DMS 273 treated with DMSO at 0.1 percent for 48 hours (cell line): ENCODE data around the gene FRMD1.
"Not testable (repeated sequence)": the region's sequence is repeated elsewhere in the genome, so short reads cannot be mapped to it uniquely, and the experiment has no call there.

Experiments
- DNase-seq: peaks from one replicate; lab custom pipeline; 2025; lab: John Stamatoyannopoulos, UW

FRMD1 gene

GRCh38 chr6:168078175-168078942 is 653 bp downstream of the FRMD1 start:
- no peak for DNase-seq

- not testable (repeated sequence) for DNase-seq
These were observed 1.6 kb downstream of the FRMD1 start for GRCh38 chr6:168077401-168077800.

GRCh38 chr6:168075787-168076202 is 3.2 kb downstream of the FRMD1 start:
- DNase-seq = no peak

- DNase-seq = no peak
These were observed 3.8 kb downstream of the FRMD1 start for GRCh38 chr6:168075216-168075615.

- no peak for DNase-seq
These were observed 4.9 kb downstream of the FRMD1 start for GRCh38 chr6:168073937-168074730.

- no peak for DNase-seq
These were observed 6.3 kb downstream of the FRMD1 start for GRCh38 chr6:168072730-168073129.

- no peak for DNase-seq
These were observed 6.8 kb downstream of the FRMD1 start for GRCh38 chr6:168072261-168072660.

GRCh38 chr6:168071620-168072019 is 7.4 kb downstream of the FRMD1 start:
- DNase-seq = no peak

GRCh38 chr6:168070804-168071203 is 8.2 kb downstream of the FRMD1 start:
- DNase-seq = no peak

- no peak for DNase-seq
These were observed 11.8 kb downstream of the FRMD1 start for GRCh38 chr6:168067081-168067759.

GRCh38 chr6:168064226-168064807 is 14.7 kb downstream of the FRMD1 start:
- DNase-seq = no peak

- no peak for DNase-seq
These were observed 15.6 kb downstream of the FRMD1 start for GRCh38 chr6:168063431-168063830.

GRCh38 chr6:168062346-168063289 is 16.4 kb downstream of the FRMD1 start:
- no peak for DNase-seq

- DNase-seq = no peak
These were observed 17.5 kb downstream of the FRMD1 start for GRCh38 chr6:168061269-168062210.

- DNase-seq = no peak
These were observed 18.5 kb downstream of the FRMD1 start for GRCh38 chr6:168060521-168060931.

- no peak for DNase-seq
These were observed 20.1 kb downstream of the FRMD1 start for GRCh38 chr6:168058691-168059551.

GRCh38 chr6:168057836-168058235 is 21.2 kb downstream of the FRMD1 start:
- DNase-seq = no peak

GRCh38 chr6:168056892-168057527 is 22.0 kb downstream of the FRMD1 start:
- no peak for DNase-seq
